AG04450 (cell line): ENCODE measurements around the gene GMDS. TPM values are rescaled to one million over a fixed set of nuclear protein-coding genes. Genes with fewer than 3 reads are reported as not detected.

Source experiments
- CTCF ChIA-PET: fragments of 300-600, 350-600 bp; formaldehyde crosslinking; extraction: SDS; loops from one replicate; lab custom pipeline; 2022; ENCODE audit warnings: antibody characterized with exemption, inconsistent platforms; lab: Charles Lee
- POLR2A ChIA-PET: fragments of 350-600 bp; formaldehyde crosslinking; extraction: SDS; loops from one replicate; lab custom pipeline; 2021; ENCODE audit warnings: antibody characterized with exemption, inconsistent platforms; lab: Yijun Ruan, JAX
- DNase-seq: peaks from one replicate; pipeline ENCODE4 v3.0.0-alpha.2; 2011; ENCODE audit warnings: low read depth, low spot score
- H3K27ac ChIP-seq: one replicate; pipeline ENCODE4 v1.5.1; 2012; ENCODE audit warnings: low read depth, low read length, control low read depth
- H3K27me3 ChIP-seq: one replicate; pipeline ENCODE4 v1.6.0; 2012; ENCODE audit warnings: low read length; ENCODE audit not compliant: control insufficient read depth, insufficient read depth
- H3K4me3 ChIP-seq: 2 replicates; pipeline ENCODE4 v1.5.1; 2011; ENCODE audit warnings: mild to moderate bottlenecking, low read depth, low read length, control low read depth
- H3K9me3 ChIP-seq: 2 replicates; pipeline ENCODE4 v1.5.1; 2012; ENCODE audit warnings: low read length; ENCODE audit not compliant: control insufficient read depth, insufficient read depth
- polyA plus RNA-seq: library from polyadenylated mRNA; depleted of rRNA; stranded (reverse); fragments of >200 nt; gene quantifications from 2 replicates; pipeline ENCODE4 v1.2.3, GENCODE V29; 2011
- TF ChIP-seq, protein P1 (sequence below): IDR thresholded peaks from 2 replicates; pipeline ENCODE4 v1.5.1; 2011; ENCODE audit warnings: low read depth, low read length, control low read depth, inconsistent platforms

Gene GMDS
- polyA plus RNA-seq, 1 experiment: 26.4 TPM

DNA sequence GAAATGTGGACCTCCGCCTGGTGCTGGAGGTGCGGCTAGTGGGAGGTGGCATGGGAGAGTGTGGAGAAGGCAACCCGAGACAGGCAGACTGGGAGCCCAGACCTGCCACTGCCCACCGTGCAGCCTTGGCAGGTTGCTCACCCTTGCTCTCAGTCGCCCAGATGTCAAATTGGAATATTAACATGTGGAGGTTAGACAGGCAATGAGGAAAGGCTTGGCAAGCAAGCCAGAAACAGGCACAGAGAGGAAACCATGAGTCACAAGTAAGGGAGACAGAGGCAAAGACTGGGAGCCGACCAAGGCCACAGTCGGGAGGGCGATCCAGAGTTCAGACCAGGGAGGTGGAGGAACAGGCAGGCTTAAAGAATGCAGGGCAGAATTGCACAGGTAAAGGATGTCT is 457.5 kb downstream of the GMDS start:
- ChIA-PET POLR2A (no interaction called here), CTCF (no interaction called here)
- TF ChIP-seq, protein P1, sequence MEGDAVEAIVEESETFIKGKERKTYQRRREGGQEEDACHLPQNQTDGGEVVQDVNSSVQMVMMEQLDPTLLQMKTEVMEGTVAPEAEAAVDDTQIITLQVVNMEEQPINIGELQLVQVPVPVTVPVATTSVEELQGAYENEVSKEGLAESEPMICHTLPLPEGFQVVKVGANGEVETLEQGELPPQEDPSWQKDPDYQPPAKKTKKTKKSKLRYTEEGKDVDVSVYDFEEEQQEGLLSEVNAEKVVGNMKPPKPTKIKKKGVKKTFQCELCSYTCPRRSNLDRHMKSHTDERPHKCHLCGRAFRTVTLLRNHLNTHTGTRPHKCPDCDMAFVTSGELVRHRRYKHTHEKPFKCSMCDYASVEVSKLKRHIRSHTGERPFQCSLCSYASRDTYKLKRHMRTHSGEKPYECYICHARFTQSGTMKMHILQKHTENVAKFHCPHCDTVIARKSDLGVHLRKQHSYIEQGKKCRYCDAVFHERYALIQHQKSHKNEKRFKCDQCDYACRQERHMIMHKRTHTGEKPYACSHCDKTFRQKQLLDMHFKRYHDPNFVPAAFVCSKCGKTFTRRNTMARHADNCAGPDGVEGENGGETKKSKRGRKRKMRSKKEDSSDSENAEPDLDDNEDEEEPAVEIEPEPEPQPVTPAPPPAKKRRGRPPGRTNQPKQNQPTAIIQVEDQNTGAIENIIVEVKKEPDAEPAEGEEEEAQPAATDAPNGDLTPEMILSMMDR: no peak
- no peak for DNase-seq
- Histone ChIP-seq H3K4me3 (no peak overlapping the region), H3K9me3 (no peaks in the 10 kb centered on the region), H3K27me3 (no peaks in the 10 kb centered on the region), H3K27ac (no peak overlapping the region)

DNA sequence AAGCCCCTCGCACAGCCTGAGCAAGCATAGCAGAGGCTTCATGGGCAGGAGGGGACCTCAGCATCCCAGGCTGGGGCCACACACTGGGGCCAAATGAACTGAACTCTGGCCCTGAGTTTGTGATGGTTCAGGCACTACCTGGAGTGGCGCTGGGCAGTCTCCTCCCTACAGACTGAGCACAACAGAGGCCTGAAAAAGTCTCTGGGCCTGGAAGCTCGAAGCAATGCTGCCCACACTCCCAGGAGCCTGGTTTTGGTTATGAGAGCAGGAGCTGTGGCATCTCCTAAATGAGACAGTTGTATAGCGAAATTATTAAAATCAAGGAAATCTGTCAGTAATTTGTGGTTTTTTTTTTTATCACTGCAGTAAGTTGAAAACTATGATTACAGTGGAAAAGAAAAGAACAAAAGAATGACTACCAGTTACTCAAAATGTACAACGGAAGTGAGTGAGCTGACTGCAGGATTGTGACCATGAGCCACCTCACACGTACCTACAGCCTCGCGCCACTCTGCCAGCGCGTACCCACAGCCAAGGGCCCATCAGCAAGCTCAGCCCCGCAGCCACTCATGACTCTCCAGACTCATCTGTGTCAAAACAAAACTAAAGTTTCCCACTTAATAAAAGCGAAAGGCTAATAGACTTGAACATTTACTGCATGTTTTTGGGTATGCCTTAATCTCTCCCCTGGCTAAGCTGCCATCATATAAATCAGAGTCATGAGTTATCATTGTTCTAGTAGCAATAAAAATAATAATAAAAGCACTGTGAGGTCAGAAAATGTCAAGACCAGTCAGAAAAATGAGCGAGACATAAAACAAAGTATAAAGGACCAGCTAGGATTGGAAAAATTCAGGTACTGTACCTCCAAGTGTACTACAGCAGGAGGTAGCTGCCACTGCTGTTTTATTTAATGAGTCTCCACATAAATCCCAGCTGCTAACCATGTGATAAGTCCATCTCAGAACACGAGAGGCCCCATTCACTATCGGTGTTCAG is 458.7 kb downstream of the GMDS start:
- H3K4me3 ChIP-seq: no peak overlapping the region
- ChIA-PET CTCF (interaction anchor here (0.5 kb wide), 1 partner anchor 112 kb away, joined by 4 read pairs; no protein-coding TSS in a partner anchor), POLR2A (no interaction called here)
- H3K9me3 ChIP-seq: no peaks in the 10 kb centered on the region
- TF ChIP-seq, protein P1: no peak
- no peak overlapping the region for H3K27ac ChIP-seq
- DNase-seq: no peak
- no peaks in the 10 kb centered on the region for H3K27me3 ChIP-seq

DNA sequence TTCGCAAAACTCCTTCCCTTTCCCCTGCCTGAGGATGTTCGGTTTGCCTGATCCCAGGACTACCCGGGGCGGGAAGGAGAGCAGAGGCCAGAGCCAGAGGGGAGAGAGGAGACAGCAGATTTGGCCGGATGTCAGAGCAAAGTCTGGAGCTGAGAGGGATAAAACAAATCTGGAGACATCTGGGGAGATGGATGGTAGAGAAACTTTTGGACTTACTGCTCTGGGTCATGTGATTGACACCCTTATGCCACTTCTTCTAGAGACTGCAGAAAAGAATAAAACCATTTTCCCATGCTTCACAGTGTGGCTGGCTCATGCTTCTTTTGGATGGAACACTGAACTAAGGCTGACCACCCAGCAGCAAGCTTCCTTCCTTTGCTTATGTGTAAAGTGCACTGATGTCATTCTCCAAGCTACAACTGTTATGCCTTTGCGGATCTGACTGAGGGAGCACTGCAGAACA is 461.0 kb downstream of the GMDS start:
- Histone ChIP-seq H3K4me3 (no peak overlapping the region), H3K9me3 (no peaks in the 10 kb centered on the region), H3K27ac (no peak overlapping the region), H3K27me3 (no peaks in the 10 kb centered on the region)
- TF ChIP-seq, protein P1: no peak
- CTCF ChIA-PET: interaction anchor here (0.9 kb wide), 1 partner anchor 9 kb away, joined by 3 read pairs; no protein-coding TSS in a partner anchor
- no peak for DNase-seq
- POLR2A ChIA-PET: no interaction called here

DNA sequence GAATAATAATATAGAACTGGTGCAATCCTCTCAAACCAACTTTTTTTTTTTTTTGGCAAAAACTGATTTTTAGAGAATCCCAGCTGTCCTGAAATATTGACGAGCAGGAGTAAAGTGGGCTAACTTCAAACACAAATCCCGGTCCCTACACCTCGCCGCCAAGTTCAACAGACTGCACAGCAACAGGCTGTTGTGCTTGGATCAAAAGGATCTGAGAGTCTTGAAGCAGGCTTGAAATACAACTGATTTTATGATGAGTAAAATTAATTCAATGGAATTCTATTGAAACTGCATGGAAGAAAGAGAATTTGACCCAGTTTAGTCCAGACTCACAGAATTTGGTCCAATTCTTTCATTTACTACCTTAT is 463.6 kb downstream of the GMDS start:
- POLR2A ChIA-PET: no interaction called here
- no peak for DNase-seq

More for the DNA sequence above, 463.6 kb downstream of the GMDS start:
- CTCF ChIA-PET: interaction anchor here (0.6 kb wide), 1 partner anchor 177 kb away, joined by 4 read pairs; no protein-coding TSS in a partner anchor
- TF ChIP-seq, protein P1: no peak
- Histone ChIP-seq H3K27ac (no peak overlapping the region), H3K4me3 (no peak overlapping the region), H3K9me3 (no peaks in the 10 kb centered on the region), H3K27me3 (no peaks in the 10 kb centered on the region)
